Trophoblast cell (in vitro differentiated cells and primary cell): ENCODE results near the gene AFAP1L2.

Experiments used
- DNase-seq, 2 donors: peaks; one replicate each; pipeline ENCODE4 v3.0.0-alpha.2; 2016
- H2AFZ ChIP-seq: 2 replicates; pipeline ENCODE4 v1.6.1; 2013; ENCODE audit warnings: low read length, moderate library complexity, mild to moderate bottlenecking; ENCODE audit not compliant: insufficient read depth, poor library complexity
- H2AK5ac ChIP-seq: 2 replicates; pipeline ENCODE4 v1.6.1; 2013; ENCODE audit warnings: mild to moderate bottlenecking, low read length
- H2BK120ac ChIP-seq: 2 replicates; pipeline ENCODE4 v1.6.1; 2013; ENCODE audit warnings: low read length, mild to moderate bottlenecking, moderate library complexity; ENCODE audit not compliant: insufficient read depth, poor library complexity
- H2BK12ac ChIP-seq: 2 replicates; pipeline ENCODE4 v1.6.1; 2013; ENCODE audit warnings: mild to moderate bottlenecking, low read length, moderate library complexity
- H2BK5ac ChIP-seq: 2 replicates; pipeline ENCODE4 v1.6.1; 2013; ENCODE audit warnings: low read length, low read depth, moderate library complexity, mild to moderate bottlenecking; ENCODE audit not compliant: poor library complexity
- H3K14ac ChIP-seq: 2 replicates; pipeline ENCODE4 v1.6.1; 2013; ENCODE audit warnings: mild to moderate bottlenecking, low read length
- H3K18ac ChIP-seq: 2 replicates; pipeline ENCODE4 v1.6.1; 2013; ENCODE audit warnings: mild to moderate bottlenecking, low read length
- H3K23ac ChIP-seq: 2 replicates; pipeline ENCODE4 v1.6.1; 2013; ENCODE audit warnings: low read length
- H3K27ac ChIP-seq: 2 replicates; pipeline ENCODE4 v1.5.1; 2013; ENCODE audit warnings: low read depth, mild to moderate bottlenecking, inconsistent platforms, low read length, moderate library complexity
- H3K27me3 ChIP-seq: 2 replicates; pipeline ENCODE4 v1.6.1; 2013; ENCODE audit warnings: inconsistent platforms, mild to moderate bottlenecking, low read length, moderate library complexity; ENCODE audit not compliant: insufficient read depth
- H3K36me3 ChIP-seq, 2 experiments: 1 replicate in 1 of 2; 2 replicates in 1 of 2; pipeline ENCODE4 v1.6.1; 2013; ENCODE audit warnings: low read length in 2 of 2, mild to moderate bottlenecking in 2 of 2, moderate library complexity in 1 of 2; ENCODE audit not compliant: insufficient read depth in 2 of 2, control insufficient read depth in 1 of 2
- H3K4ac ChIP-seq: 2 replicates; pipeline ENCODE4 v1.6.1; 2013; ENCODE audit warnings: low read depth, mild to moderate bottlenecking, low read length, moderate library complexity
- H3K4me1 ChIP-seq, 2 experiments: 1 replicate in 1 of 2; 2 replicates in 1 of 2; pipeline ENCODE4 v1.6.1; 2013; ENCODE audit warnings: low read length in 2 of 2, mild to moderate bottlenecking in 2 of 2, moderate library complexity in 1 of 2; ENCODE audit not compliant: insufficient read depth in 2 of 2, control insufficient read depth in 1 of 2
- H3K4me2 ChIP-seq: 2 replicates; pipeline ENCODE4 v1.6.1; 2013; ENCODE audit warnings: inconsistent platforms, mild to moderate bottlenecking, low read length, moderate library complexity
- H3K4me3 ChIP-seq: 2 replicates; pipeline ENCODE4 v1.5.1; 2013; ENCODE audit warnings: mild to moderate bottlenecking, low read depth, low read length, inconsistent platforms
- H3K79me1 ChIP-seq: one replicate; pipeline ENCODE4 v1.6.1; 2013; ENCODE audit warnings: low read length
- H3K79me2 ChIP-seq: 2 replicates; pipeline ENCODE4 v1.6.1; 2013; ENCODE audit warnings: low read length, mild to moderate bottlenecking; ENCODE audit not compliant: control insufficient read depth, insufficient read depth, poor library complexity
- H3K9ac ChIP-seq: 2 replicates; pipeline ENCODE4 v1.6.1; 2013; ENCODE audit warnings: mild to moderate bottlenecking, low read length
- H3K9me3 ChIP-seq: 2 replicates; pipeline ENCODE4 v1.6.1; 2013; ENCODE audit warnings: low read depth, mild to moderate bottlenecking, control low read depth, inconsistent platforms, low read length; ENCODE audit not compliant: insufficient read depth
- H4K12ac ChIP-seq: 2 replicates; pipeline ENCODE4 v1.6.1; 2013; ENCODE audit warnings: low read depth, mild to moderate bottlenecking, low read length, moderate library complexity
- H4K8ac ChIP-seq: 2 replicates; pipeline ENCODE4 v1.6.1; 2013; ENCODE audit warnings: low read depth, mild to moderate bottlenecking, low read length, moderate library complexity
- H4K91ac ChIP-seq: one replicate; pipeline ENCODE4 v1.6.1; 2013; ENCODE audit warnings: low read depth, mild to moderate bottlenecking, low read length, moderate library complexity
- WGBS: extraction: QIAGEN DNeasy Blood & Tissue Kit; methylation state at CpG from one replicate; pipeline ENCODE4 v1.1.7; 2013; ENCODE audit warnings: missing lambda C conversion rate; ENCODE audit not compliant: insufficient read length, insufficient coverage; ENCODE audit errors: extremely low coverage; 5-methylcytosine and 5-hydroxymethylcytosine counted together

The AFAP1L2 gene

GRCh38 chr10:114285961-114286441 lies 118.3 kb downstream of the AFAP1L2 start:
- H3K27me3 ChIP-seq: no peaks in the 10 kb centered on the region
- H4K8ac ChIP-seq: no peak overlapping the region
- no peak for DNase-seq
- WGBS: no CpG with 5 or more reads among the region's 31 CpGs
- no peak overlapping the region for H2BK5ac ChIP-seq
- peaks cover 6 to 8% of the 10 kb centered on the region in 2 experiments for H3K36me3 ChIP-seq
- no peak overlapping the region for H3K4ac ChIP-seq
- peaks cover 0 to 3% of the 10 kb centered on the region in 2 experiments for H3K4me1 ChIP-seq
- no peak overlapping the region for H3K18ac ChIP-seq
- H2AK5ac ChIP-seq: no peak overlapping the region
- H3K9ac ChIP-seq: peak overlapping the region; percentile 21
- H3K4me2 ChIP-seq: no peak overlapping the region
- H3K14ac ChIP-seq: no peak overlapping the region
- H3K27ac ChIP-seq: no peak overlapping the region
- no peak overlapping the region for H4K12ac ChIP-seq
- H3K23ac ChIP-seq: no peak overlapping the region
- no peak overlapping the region for H2AFZ ChIP-seq
- H2BK12ac ChIP-seq: no peak overlapping the region
- no peak overlapping the region for H4K91ac ChIP-seq
- no peak overlapping the region for H3K4me3 ChIP-seq
- no peaks in the 10 kb centered on the region for H3K79me1 ChIP-seq
- H3K79me2 ChIP-seq: no peaks in the 10 kb centered on the region
- no peak overlapping the region for H2BK120ac ChIP-seq
- peaks cover 3% of the 10 kb centered on the region for H3K9me3 ChIP-seq

- H3K27ac ChIP-seq: no peak overlapping the region
- no peak overlapping the region for H4K91ac ChIP-seq
- H3K79me1 ChIP-seq: no peaks in the 10 kb centered on the region
- no peak for DNase-seq
- H2BK5ac ChIP-seq: no peak overlapping the region
- peaks cover 0 to 3% of the 10 kb centered on the region in 2 experiments for H3K4me1 ChIP-seq
- H2AK5ac ChIP-seq: no peak overlapping the region
- H3K4ac ChIP-seq: no peak overlapping the region
- H3K4me3 ChIP-seq: no peak overlapping the region
- H3K18ac ChIP-seq: no peak overlapping the region
- no CpG with 5 or more reads among the region's 13 CpGs for WGBS
- H4K12ac ChIP-seq: no peak overlapping the region
- H3K4me2 ChIP-seq: no peak overlapping the region
- no peaks in the 10 kb centered on the region for H3K27me3 ChIP-seq
- no peak overlapping the region for H3K14ac ChIP-seq
- H3K9me3 ChIP-seq: peaks cover 3% of the 10 kb centered on the region
- H4K8ac ChIP-seq: no peak overlapping the region
- no peak overlapping the region for H2AFZ ChIP-seq
- H3K9ac ChIP-seq: no peak overlapping the region
- H3K23ac ChIP-seq: no peak overlapping the region
- peaks cover 0 to 3% of the 10 kb centered on the region in 2 experiments for H3K36me3 ChIP-seq
- no peak overlapping the region for H2BK120ac ChIP-seq
- no peak overlapping the region for H2BK12ac ChIP-seq
- H3K79me2 ChIP-seq: no peaks in the 10 kb centered on the region
Observed at GRCh38 chr10:114284346-114285071, 119.8 kb downstream of the AFAP1L2 start.

GRCh38 chr10:114283535-114284234 lies 120.6 kb downstream of the AFAP1L2 start:
- H3K4ac ChIP-seq: no peak overlapping the region
- no peak overlapping the region for H3K9ac ChIP-seq
- no CpG with 5 or more reads among the region's 6 CpGs for WGBS
- no peak overlapping the region for H2BK120ac ChIP-seq
- no peak overlapping the region for H3K4me2 ChIP-seq
- H3K4me1 ChIP-seq: no peaks in the 10 kb centered on the region
- no peak overlapping the region for H3K14ac ChIP-seq
- DNase-seq: no peak
- no peak overlapping the region for H4K8ac ChIP-seq
- H4K91ac ChIP-seq: no peak overlapping the region
- no peaks in the 10 kb centered on the region for H3K79me2 ChIP-seq
- H3K36me3 ChIP-seq: no peaks in the 10 kb centered on the region
- H3K18ac ChIP-seq: no peak overlapping the region
- H3K27me3 ChIP-seq: no peaks in the 10 kb centered on the region
- no peaks in the 10 kb centered on the region for H3K79me1 ChIP-seq
- no peaks in the 10 kb centered on the region for H3K9me3 ChIP-seq
- no peak overlapping the region for H4K12ac ChIP-seq
- no peak overlapping the region for H2AK5ac ChIP-seq
- H2BK5ac ChIP-seq: no peak overlapping the region
- H3K27ac ChIP-seq: no peak overlapping the region
- H2AFZ ChIP-seq: no peak overlapping the region
- no peak overlapping the region for H3K23ac ChIP-seq
- no peak overlapping the region for H2BK12ac ChIP-seq
- no peak overlapping the region for H3K4me3 ChIP-seq

GRCh38 chr10:114283091-114283490 lies 121.2 kb downstream of the AFAP1L2 start:
- H2BK12ac ChIP-seq: no peak overlapping the region
- H3K4me1 ChIP-seq: no peaks in the 10 kb centered on the region
- H4K12ac ChIP-seq: no peak overlapping the region
- H2BK5ac ChIP-seq: no peak overlapping the region
- no peak overlapping the region for H3K18ac ChIP-seq
- no peak overlapping the region for H2BK120ac ChIP-seq
- H4K91ac ChIP-seq: no peak overlapping the region
- H2AFZ ChIP-seq: no peak overlapping the region
- H3K4ac ChIP-seq: no peak overlapping the region
- H3K79me1 ChIP-seq: no peaks in the 10 kb centered on the region
- no peak overlapping the region for H3K27ac ChIP-seq
- H3K27me3 ChIP-seq: no peaks in the 10 kb centered on the region
- DNase-seq: no peak
- H2AK5ac ChIP-seq: no peak overlapping the region
- WGBS: no CpG with 5 or more reads among the region's 10 CpGs
- H4K8ac ChIP-seq: no peak overlapping the region
- no peaks in the 10 kb centered on the region for H3K36me3 ChIP-seq
- no peaks in the 10 kb centered on the region for H3K9me3 ChIP-seq
- no peak overlapping the region for H3K4me2 ChIP-seq
- no peak overlapping the region for H3K14ac ChIP-seq
- no peaks in the 10 kb centered on the region for H3K79me2 ChIP-seq
- no peak overlapping the region for H3K4me3 ChIP-seq
- H3K23ac ChIP-seq: no peak overlapping the region
- H3K9ac ChIP-seq: no peak overlapping the region
